ENCODE data around the gene CABP2. TPM values are rescaled to one million over a fixed set of nuclear protein-coding genes. Genes with fewer than 3 reads are reported as not detected.
"Not testable (repeated sequence)": the region's sequence is repeated elsewhere in the genome, so short reads cannot be mapped to it uniquely, and the experiment has no call there.

Gene CABP2
- total RNA-seq, 1 donor from 2014 or later, result not detected

DNA sequence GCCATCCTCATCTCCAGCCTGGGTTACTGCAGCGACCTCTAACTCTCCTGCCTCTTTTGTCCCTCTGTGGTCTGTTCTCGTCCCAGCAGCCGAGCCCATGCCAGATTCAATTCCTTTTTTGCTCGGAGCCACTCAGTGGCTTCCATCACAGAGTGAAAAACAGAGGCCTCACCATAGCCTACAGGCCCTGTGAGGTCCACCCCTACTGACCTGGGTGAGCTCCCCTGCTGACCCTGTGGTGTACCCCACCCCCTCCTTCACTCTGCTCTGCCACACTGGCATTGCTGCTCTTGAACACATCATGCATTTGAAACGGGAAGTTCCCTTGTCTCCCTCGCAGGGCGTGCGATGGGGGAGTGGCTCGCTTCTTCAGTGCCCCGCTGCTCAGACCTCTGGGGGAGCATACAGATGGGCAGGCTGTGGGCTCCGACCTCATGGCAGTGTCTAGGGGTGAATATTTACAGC lies 38.4 kb downstream of the CABP2 start:
- TF ChIP-seq CTCF (IDR thresholded peaks at IDR 0.05), result no peak
- Mint-ChIP-seq H3K36me3 (ENCODE audit: unreplicated experiment) (peaks cover 7% of the 10 kb centered on the region), H3K27me3 (ENCODE audit: unreplicated experiment) (no peaks in the 10 kb centered on the region), H3K27ac (ENCODE audit: unreplicated experiment) (peak overlapping the region; percentile 12), H3K4me1 (ENCODE audit: unreplicated experiment) (peaks cover 37% of the 10 kb centered on the region), H3K9me3 (ENCODE audit: unreplicated experiment) (no peaks in the 10 kb centered on the region), H3K4me3 (ENCODE audit: unreplicated experiment) (no peak overlapping the region)
- DNase-seq (ENCODE audit: extremely low spot score, unreplicated experiment), result no peak

DNA sequence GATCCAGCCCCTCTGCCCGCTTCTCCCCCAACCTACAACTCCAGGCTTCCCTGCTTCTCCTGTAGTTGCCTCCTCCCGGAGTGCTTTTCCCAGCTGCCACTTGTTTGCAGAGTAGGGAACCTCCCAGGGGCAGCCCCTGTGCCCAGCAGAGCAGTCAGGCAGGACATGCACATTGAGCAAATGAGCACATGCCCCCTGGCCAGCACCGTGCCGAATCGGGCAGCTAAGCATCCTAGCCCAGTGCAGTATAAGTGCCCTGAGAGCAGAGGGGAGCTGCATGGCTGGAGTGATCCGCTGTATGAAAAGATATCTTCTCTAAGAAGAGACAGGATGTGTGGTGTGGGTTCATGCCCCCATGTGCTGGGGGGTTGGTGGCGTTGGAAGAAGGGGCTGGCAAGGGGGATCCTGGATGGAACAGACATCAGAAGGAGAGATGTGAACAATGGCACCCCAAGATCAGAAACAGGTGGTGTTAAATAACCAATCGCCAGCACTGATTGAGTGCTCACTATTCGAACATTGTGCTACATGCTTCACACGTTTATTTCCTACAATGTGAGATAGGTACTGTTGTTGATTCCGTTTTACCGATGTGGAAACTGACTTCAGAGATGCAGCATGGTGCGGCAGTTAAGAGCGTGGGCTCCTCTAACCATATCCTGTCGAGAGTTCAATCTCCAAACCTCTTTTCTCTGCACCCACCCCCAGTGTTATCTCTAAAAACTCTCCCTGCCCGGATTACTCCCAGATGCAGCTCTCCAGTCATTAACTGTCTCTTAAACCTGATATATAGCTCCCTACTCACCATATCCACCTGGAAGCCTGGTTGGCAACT lies 39.2 kb downstream of the CABP2 start:
- peaks cover 3% of the 10 kb centered on the region for H3K36me3 Mint-ChIP-seq (ENCODE audit: unreplicated experiment)
- H3K27ac Mint-ChIP-seq (ENCODE audit: unreplicated experiment), result peak overlapping the region; percentile 38
- no peaks in the 10 kb centered on the region for H3K27me3 Mint-ChIP-seq (ENCODE audit: unreplicated experiment)
- H3K9me3 Mint-ChIP-seq (ENCODE audit: unreplicated experiment), result no peaks in the 10 kb centered on the region
- no peak for TF ChIP-seq CTCF (IDR thresholded peaks at IDR 0.05)
- no peak for DNase-seq (ENCODE audit: extremely low spot score, unreplicated experiment)
- H3K4me1 Mint-ChIP-seq (ENCODE audit: unreplicated experiment), result peaks cover 37% of the 10 kb centered on the region
- H3K4me3 Mint-ChIP-seq (ENCODE audit: unreplicated experiment), result peak overlapping the region; percentile 90

DNA sequence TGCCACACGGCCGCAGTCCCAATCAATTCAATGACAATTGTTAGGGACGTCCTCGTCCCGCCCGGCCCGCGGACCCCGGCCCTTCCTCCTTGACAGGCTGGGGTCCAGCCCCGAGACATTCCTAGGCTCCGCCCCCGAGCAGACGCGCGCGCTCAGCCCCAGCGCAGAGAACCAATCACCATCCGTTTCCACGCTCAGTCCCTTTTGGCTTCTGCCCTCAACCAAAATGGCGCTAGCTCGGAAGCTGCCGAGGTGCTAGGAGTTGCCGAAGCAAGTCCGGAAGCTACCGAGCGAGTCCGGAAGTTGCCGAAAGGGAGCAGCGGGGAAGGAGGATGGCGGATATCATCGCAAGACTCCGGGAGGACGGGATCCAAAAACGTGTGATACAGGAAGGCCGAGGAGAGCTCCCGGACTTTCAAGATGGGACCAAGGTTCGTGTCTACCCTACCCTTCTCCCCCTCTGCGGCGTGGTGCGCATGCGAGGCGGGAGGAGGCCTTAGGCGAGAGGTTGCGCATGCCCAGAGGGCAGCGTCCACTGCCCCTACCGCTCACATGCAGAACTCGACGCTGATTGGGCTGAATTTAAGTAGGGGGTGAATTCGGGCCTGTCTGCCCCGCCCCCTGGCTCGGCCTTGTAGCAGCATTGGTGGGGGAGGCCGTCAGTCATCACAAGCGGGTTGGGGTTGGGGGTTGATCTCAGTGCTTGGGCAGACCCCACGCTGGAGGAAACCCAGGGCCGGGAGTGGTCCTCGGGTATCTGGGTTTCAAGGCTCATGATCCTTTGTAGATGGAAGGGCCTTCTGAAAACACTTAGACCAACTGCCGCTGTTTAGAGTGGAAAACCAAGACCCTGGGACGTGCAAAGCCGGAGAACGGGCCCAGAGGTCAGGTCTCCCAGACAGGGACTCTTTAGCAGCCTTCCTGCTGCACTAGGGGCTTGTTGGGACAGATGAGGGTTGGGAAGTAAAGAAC lies 40.1 kb downstream of the CABP2 start, which contains the start of gene AIP:
AIP (plus strand) TSS at position 200 of the 972 bp plus-strand sequence; CDS start at position 333, 133 bp downstream.
- H3K9me3 Mint-ChIP-seq (ENCODE audit: unreplicated experiment), result no peaks in the 10 kb centered on the region
- DNase-seq (ENCODE audit: extremely low spot score, unreplicated experiment), result peak; percentile 99
- no peaks in the 10 kb centered on the region for H3K27me3 Mint-ChIP-seq (ENCODE audit: unreplicated experiment)
- TF ChIP-seq CTCF (IDR thresholded peaks at IDR 0.05), result peak; percentile 10
- peak within 1 kb of the TSS; percentile 90 for H3K4me3 Mint-ChIP-seq (ENCODE audit: unreplicated experiment)
- no peaks in the 10 kb centered on the region for H3K36me3 Mint-ChIP-seq (ENCODE audit: unreplicated experiment)
- H3K27ac Mint-ChIP-seq (ENCODE audit: unreplicated experiment), result peak within 1 kb of the TSS; percentile 99
- H3K4me1 Mint-ChIP-seq (ENCODE audit: unreplicated experiment), result peaks cover 37% of the 10 kb centered on the region

DNA sequence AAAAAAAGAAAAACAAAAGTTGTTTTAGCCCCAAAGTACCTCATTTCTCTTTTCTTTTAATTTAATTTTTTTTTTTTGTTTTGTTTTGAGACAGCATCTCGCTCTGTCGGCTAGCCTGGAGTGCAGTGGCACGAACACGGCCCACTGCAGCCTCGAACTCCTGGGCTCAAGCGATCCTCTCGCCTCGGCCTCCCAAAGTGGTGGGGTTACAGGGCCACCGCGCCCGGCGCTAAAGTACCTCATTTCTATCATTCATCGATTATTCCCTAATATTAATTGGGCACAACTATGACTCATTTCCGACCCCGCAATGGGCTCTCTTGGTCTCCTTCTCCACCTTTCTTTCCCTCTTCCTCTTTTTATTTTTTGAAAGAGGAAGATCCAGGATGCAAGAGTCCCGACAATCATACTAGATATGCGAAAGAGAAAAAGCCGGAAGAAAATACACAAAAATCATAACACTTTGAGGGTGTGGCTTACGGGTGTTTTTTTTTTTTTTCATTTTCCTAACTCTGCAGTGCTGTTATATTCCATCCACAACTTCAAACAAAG lies 40.9 kb downstream of the CABP2 start:
- peaks cover under 1% of the 10 kb centered on the region for H3K27me3 Mint-ChIP-seq (ENCODE audit: unreplicated experiment)
- no peak for DNase-seq (ENCODE audit: extremely low spot score, unreplicated experiment)
- H3K36me3 Mint-ChIP-seq (ENCODE audit: unreplicated experiment), result no peaks in the 10 kb centered on the region
- H3K27ac Mint-ChIP-seq (ENCODE audit: unreplicated experiment), result peak overlapping the region; percentile 99
- peaks cover 35% of the 10 kb centered on the region for H3K4me1 Mint-ChIP-seq (ENCODE audit: unreplicated experiment)
- H3K4me3 Mint-ChIP-seq (ENCODE audit: unreplicated experiment), result peak overlapping the region; percentile 90
- no peaks in the 10 kb centered on the region for H3K9me3 Mint-ChIP-seq (ENCODE audit: unreplicated experiment)
- no peak for TF ChIP-seq CTCF (IDR thresholded peaks at IDR 0.05)

GRCh38 chr11:67477344-67478050 lies 45.7 kb downstream of the CABP2 start:
- not testable (repeated sequence) for H3K27me3 Mint-ChIP-seq (ENCODE audit: unreplicated experiment); H3K4me1 Mint-ChIP-seq (ENCODE audit: unreplicated experiment); H3K9me3 Mint-ChIP-seq (ENCODE audit: unreplicated experiment); H3K27ac Mint-ChIP-seq (ENCODE audit: unreplicated experiment); H3K4me3 Mint-ChIP-seq (ENCODE audit: unreplicated experiment); H3K36me3 Mint-ChIP-seq (ENCODE audit: unreplicated experiment); DNase-seq (ENCODE audit: extremely low spot score, unreplicated experiment)

GRCh38 chr11:67476692-67477091 lies 46.6 kb downstream of the CABP2 start:
- H3K36me3 Mint-ChIP-seq (ENCODE audit: unreplicated experiment); H3K9me3 Mint-ChIP-seq (ENCODE audit: unreplicated experiment); H3K27ac Mint-ChIP-seq (ENCODE audit: unreplicated experiment); H3K4me1 Mint-ChIP-seq (ENCODE audit: unreplicated experiment); H3K27me3 Mint-ChIP-seq (ENCODE audit: unreplicated experiment); H3K4me3 Mint-ChIP-seq (ENCODE audit: unreplicated experiment); DNase-seq (ENCODE audit: extremely low spot score, unreplicated experiment): not testable (repeated sequence)
